T-helper 9 cell (primary cell): ENCODE measurements around the gene OXCT1.

Experiments
- DNase-seq: peaks from one replicate; pipeline ENCODE4 v3.0.0-alpha.2; 2020

OXCT1 gene

DNA sequence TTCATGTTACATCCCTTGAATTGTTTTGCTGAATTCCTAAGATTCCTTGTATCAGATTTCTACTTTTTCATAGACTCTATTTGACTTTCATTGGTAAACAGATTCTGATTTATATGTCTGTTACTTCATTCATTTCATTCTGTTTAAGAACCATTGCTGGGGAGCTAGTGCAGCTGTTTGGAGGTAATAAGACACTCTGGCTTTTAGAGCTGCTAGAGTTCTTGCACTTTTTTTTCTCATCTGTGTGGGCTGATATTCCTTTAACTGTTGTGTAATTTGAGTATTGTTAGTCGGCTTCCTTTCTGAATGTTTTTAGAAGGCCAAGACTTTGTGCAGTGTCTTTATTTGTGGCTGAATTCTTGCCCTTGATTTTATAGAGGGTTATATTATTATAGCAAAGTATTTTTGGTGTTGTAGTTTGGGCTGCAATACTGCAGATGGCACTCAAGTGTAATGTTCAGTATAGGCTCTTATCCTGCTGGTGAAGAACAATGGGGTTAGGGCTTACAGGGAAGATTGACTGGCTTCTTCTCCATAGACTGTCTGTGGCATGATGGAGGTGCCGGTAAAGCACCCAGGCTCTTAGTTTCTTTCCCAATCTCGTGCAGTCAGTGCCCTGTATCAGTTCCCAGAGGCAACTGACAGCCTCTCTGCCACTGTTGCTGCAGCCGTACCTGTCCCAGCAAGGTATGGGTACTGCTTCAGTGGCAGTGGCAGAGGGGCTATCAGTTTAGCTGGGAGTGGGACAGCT lies 162.2 kb downstream of the OXCT1 start:
- DNase-seq: no peak

- DNase-seq: no peak
Observed at GRCh38 chr5:41695920-41696582, 174.2 kb downstream of the OXCT1 start.

GRCh38 chr5:41686767-41687166 lies 183.5 kb downstream of the OXCT1 start:
- no peak for DNase-seq

- DNase-seq: no peak
Observed at GRCh38 chr5:41686191-41686590, 184.0 kb downstream of the OXCT1 start.

DNA sequence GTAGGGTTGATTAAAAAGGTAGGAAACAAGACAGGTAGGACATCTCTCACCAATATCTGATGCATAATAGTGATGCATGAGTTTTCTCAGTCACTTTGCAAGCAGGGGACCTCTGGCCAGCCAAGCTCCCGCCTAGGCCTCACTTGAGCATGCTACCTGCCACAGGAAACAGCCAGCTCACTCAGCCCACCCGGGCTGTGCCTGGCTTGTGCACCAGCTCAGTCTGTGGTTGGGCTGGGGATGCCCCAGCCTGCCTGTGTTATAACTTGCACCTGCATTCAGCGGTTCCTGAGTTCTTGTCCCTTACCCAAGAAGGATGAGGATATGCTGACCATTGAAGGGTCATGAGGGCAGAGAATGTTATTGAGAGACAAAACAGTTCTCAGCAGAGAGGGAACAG lies 187.0 kb downstream of the OXCT1 start:
- no peak for DNase-seq

GRCh38 chr5:41682641-41683040 lies 187.6 kb downstream of the OXCT1 start:
- no peak for DNase-seq

DNA sequence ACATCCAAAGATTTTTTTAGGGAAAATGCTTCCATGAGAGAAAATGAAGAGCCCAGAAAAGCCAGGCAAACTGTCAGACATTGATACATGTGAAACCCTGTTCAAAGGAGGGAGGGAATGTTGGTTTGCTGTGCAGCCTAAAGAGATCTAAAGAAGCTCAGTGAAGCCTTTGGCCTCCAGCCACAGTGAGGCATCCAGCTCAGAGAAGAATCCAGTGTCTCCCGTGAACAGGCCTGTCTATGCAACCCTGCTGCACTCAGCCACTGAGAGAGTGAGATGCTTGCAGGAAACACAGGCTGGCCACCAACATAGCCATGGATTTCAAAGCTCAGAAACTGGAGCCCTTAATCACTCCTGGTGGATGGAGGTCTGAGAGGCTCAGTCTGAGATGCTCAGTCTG lies 188.4 kb downstream of the OXCT1 start:
- no peak for DNase-seq
